ENCODE results near the gene RADIL. TPM values are rescaled to one million over a fixed set of nuclear protein-coding genes. Genes with fewer than 3 reads are reported as not detected.
A peak's percentile ranks its signal among the peaks of the same experiment; 100 is the strongest.

The RADIL gene
- total and polyA plus RNA-seq, 9 of the 15 experiments (the other 6 are each of a cell fraction or from before 2014, with no cell fraction given) = 0.06 to 8.1 (median 1.9) TPM; not detected in 1

GRCh38 chr7:4822677-4823076, 60.8 kb downstream of the RADIL start (continued):
- TF ChIP-seq GTF2A2 (tag; IDR thresholded peaks at IDR 0.05) = no peak
- no peak for TF ChIP-seq RBM25 (IDR thresholded peaks at IDR 0.05; ENCODE audit: low read depth, low read length, severe bottlenecking)
- no peak for TF ChIP-seq C11orf30 (IDR thresholded peaks at IDR 0.05; ENCODE audit: low read depth)
- no peak for TF ChIP-seq FOXP4 (CRISPR knock-in tag; IDR thresholded peaks at IDR 0.05; ENCODE audit: borderline replicate concordance)
- no peak for TF ChIP-seq KLF16 (IDR thresholded peaks at IDR 0.05)

GRCh38 chr7:4820967-4821471, 62.5 kb downstream of the RADIL start:
- FAIRE-seq = no peak

More at GRCh38 chr7:4820967-4821471, 62.5 kb downstream of the RADIL start:
- intact Hi-C loops (cut with micrococcal nuclease) = no loop called here
- H3K36me3 ChIP-seq (ENCODE audit: control insufficient read depth, insufficient read depth, low read length) = no peaks in the 10 kb centered on the region
- no TSS peak for BruUV-seq (replicated peaks)
- H3K4me2 ChIP-seq (ENCODE audit: insufficient read depth, low read length) = no peak overlapping the region
- H3K4me3 ChIP-seq = no peak overlapping the region
- DNase-seq (ENCODE audit: extremely low read depth in 1 of 4, low spot score in 3 of 4) (no peak), ATAC-seq (no peak)
- no peak for TF ChIP-seq ZNF395 (CRISPR knock-in tag; IDR thresholded peaks at IDR 0.05)
- TF ChIP-seq ZFP1 (CRISPR knock-in tag; IDR thresholded peaks at IDR 0.05) = no peak
- TF ChIP-seq FOXA3 (CRISPR knock-in tag; conservative IDR thresholded peaks at IDR 0.05 in 1 of 2, IDR thresholded peaks at IDR 0.05 in 1 of 2) = 0 out of 4 replicates have a peak, but pooled peaks of 1 of the 2 experiments have one; percentile 22
- TF ChIP-seq SIN3B (IDR thresholded peaks at IDR 0.05; ENCODE audit: low read depth) = no peak
- no peak for TF ChIP-seq FOXJ3 (CRISPR knock-in tag; IDR thresholded peaks at IDR 0.05)
- TF ChIP-seq YY1 (IDR thresholded peaks at IDR 0.05; ENCODE audit: borderline replicate concordance in 1 of 3, control insufficient read depth in 1 of 3, extremely low read depth in 1 of 3, insufficient read depth in 3 of 3, insufficient read length in 1 of 3, insufficient replicate concordance in 2 of 3, low read depth in 1 of 3, low read length in 2 of 3) = no peak
- peak; percentile 24; the same call in 1 of the 2 replicates for TF ChIP-seq POLR2G (IDR thresholded peaks at IDR 0.05; ENCODE audit: low read depth, low read length)
- no peak for TF ChIP-seq TCF3 (CRISPR knock-in tag; IDR thresholded peaks at IDR 0.05)
- TF ChIP-seq IFI16 (CRISPR knock-in tag; IDR thresholded peaks at IDR 0.05) = no peak
- no peak for TF ChIP-seq DDX20 (tag; IDR thresholded peaks at IDR 0.05; ENCODE audit: low read depth)
- peak; percentile 27; the same call in 1 of the 2 replicates for TF ChIP-seq NFIC (IDR thresholded peaks at IDR 0.05)
- no peak for TF ChIP-seq NFYB (IDR thresholded peaks at IDR 0.05; ENCODE audit: extremely low read depth, insufficient read length)
- H3K79me2 ChIP-seq (ENCODE audit: control insufficient read depth, insufficient read depth, low read length) = no peaks in the 10 kb centered on the region
- CTCF ChIA-PET (ENCODE audit: low intra/inter-chr PET ratio) = interaction anchor here (0.6 kb wide), 1 partner anchor 353 kb away, joined by 3 read pairs; no protein-coding TSS in a partner anchor
- H4K20me1 ChIP-seq (replicated peaks; ENCODE audit: control insufficient read depth, insufficient read depth, low read length) = no peaks in the 10 kb centered on the region
- no peak overlapping the region for H2AFZ ChIP-seq (ENCODE audit: low read depth, low read length)
- H3K27me3 ChIP-seq (ENCODE audit: control insufficient read depth in 2 of 2, insufficient read depth in 2 of 2, low read length in 2 of 2) = peaks cover 0 to 9% of the 10 kb centered on the region in 2 experiments; a peak in 1 of 5 replicates
- no peaks in the 10 kb centered on the region for H3K9me1 ChIP-seq (ENCODE audit: control insufficient read depth, insufficient read depth, low read length)
- POLR2A ChIA-PET = interaction anchor here (0.6 kb wide), 1 partner anchor 21 kb away, joined by 5 read pairs; no protein-coding TSS in a partner anchor
- in situ Hi-C loops (cut with MboI) = no loop called here
- WGBS (ENCODE audit: insufficient coverage, low coverage, missing lambda C conversion rate) = 49% methylated on average over 16 of the region's 20 CpGs
- peaks cover 0 to 52% of the 10 kb centered on the region in 2 experiments; a peak in 2 of 5 replicates for H3K4me1 ChIP-seq (replicated peaks in 1 of 2; ENCODE audit: control insufficient read depth in 2 of 2, insufficient read depth in 2 of 2, low read length in 2 of 2)
- no peaks in the 10 kb centered on the region for H3K9me3 ChIP-seq (replicated peaks; ENCODE audit: control insufficient read depth, insufficient read depth, low read depth, low read length)
- H3K9ac ChIP-seq (ENCODE audit: insufficient read depth in 1 of 2, low read depth in 2 of 2, low read length in 2 of 2) = peak overlapping the region in 1 of 2 experiments; percentile 35; a peak in 1 of 4 replicates
- no peak overlapping the region for H3K27ac ChIP-seq (ENCODE audit: extremely low read depth, low read depth, low read length)
